Panc1 (cell line): ENCODE data around the gene SRF. TPM values are rescaled to one million over a fixed set of nuclear protein-coding genes. Genes with fewer than 3 reads are reported as not detected.

Experiments
- ATAC-seq: fragments of 200-7000 bp; cut with Tn5 transposase; 2 replicates; pipeline ENCODE4 v1.9.1; 2020; ENCODE audit warnings: mild to moderate bottlenecking, moderate library complexity
- BruUV-seq: library from RNA; stranded (reverse); fragments of 400-500 nt; replicated peaks from 2 replicates; lab custom pipeline; 2021; lab: Mats Ljungman, UMichigan
- CTCF ChIA-PET: fragments of 300-600 bp; sonication (Branson Sonifier 250); formaldehyde crosslinking; loops from one replicate; lab custom pipeline; 2022; ENCODE audit warnings: antibody characterized with exemption; lab: Charles Lee
- POLR2A ChIA-PET: fragments of 300-600 bp; sonication (Branson Sonifier 250); formaldehyde crosslinking; loops from one replicate; lab custom pipeline; 2022; ENCODE audit warnings: antibody characterized with exemption; lab: Charles Lee
- DNase-seq: peaks from one replicate; pipeline ENCODE4 v3.0.0-alpha.2; 2010; ENCODE audit warnings: low read depth, low spot score
- H3K27ac ChIP-seq: 2 replicates; pipeline ENCODE4 v1.5.1; 2011; ENCODE audit warnings: mild to moderate bottlenecking, low read length, inconsistent platforms
- H3K27me3 ChIP-seq: fragments of 200-500 bp; sonication (Bioruptor generic); 2 replicates; pipeline ENCODE4 v1.6.0; 2014; ENCODE audit warnings: low read length, inconsistent platforms; ENCODE audit not compliant: control insufficient read depth, insufficient read depth
- H3K36me3 ChIP-seq: fragments of 200-500 bp; sonication (Bioruptor generic); 2 replicates; pipeline ENCODE4 v1.5.1; 2014; ENCODE audit warnings: inconsistent platforms, mild to moderate bottlenecking, low read length, moderate library complexity; ENCODE audit not compliant: control insufficient read depth, insufficient read depth
- H3K4me1 ChIP-seq: 2 replicates; pipeline ENCODE4 v1.5.1; 2011; ENCODE audit warnings: inconsistent platforms, mild to moderate bottlenecking, low read length, moderate library complexity; ENCODE audit not compliant: control insufficient read depth, insufficient read depth
- H3K4me3 ChIP-seq, 2 experiments: 2 replicates each; pipeline ENCODE4 v1.5.1; 2011 to 2012; ENCODE audit warnings: low read depth in 2 of 2, low read length in 2 of 2, mild to moderate bottlenecking in 2 of 2, inconsistent platforms in 1 of 2, moderate library complexity in 1 of 2
- H3K9me3 ChIP-seq: fragments of 200-500 bp; sonication (Bioruptor generic); 2 replicates; pipeline ENCODE4 v1.5.1; 2014; ENCODE audit warnings: low read depth, mild to moderate bottlenecking, inconsistent platforms, low read length, moderate library complexity; ENCODE audit not compliant: control insufficient read depth, insufficient read depth
- CTCF ChIP-seq: fragments of 450-650 bp; IDR thresholded peaks from 2 replicates; pipeline ENCODE4 v1.5.1; 2017; ENCODE audit warnings: mild to moderate bottlenecking
- POLR2AphosphoS5 ChIP-seq: IDR thresholded peaks from 2 replicates; pipeline ENCODE4 v1.6.1; 2012; ENCODE audit warnings: mild to moderate bottlenecking, low read depth, low read length, moderate library complexity
- REST ChIP-seq, 2 experiments: IDR thresholded peaks; 2 replicates each; pipeline ENCODE4 v1.6.1; 2011 to 2012; ENCODE audit warnings: low read depth in 2 of 2, control low read depth in 1 of 2, low read length in 1 of 2, mild to moderate bottlenecking in 1 of 2, moderate library complexity in 1 of 2; ENCODE audit not compliant: insufficient read depth in 1 of 2
- SIN3A ChIP-seq: IDR thresholded peaks from 2 replicates; pipeline ENCODE4 v1.6.1; 2012; ENCODE audit warnings: low read depth, mild to moderate bottlenecking, low read length, moderate library complexity, borderline replicate concordance; ENCODE audit not compliant: insufficient read depth
- TCF7L2 ChIP-seq: IDR thresholded peaks from 2 replicates; pipeline ENCODE4 v1.6.1; 2011; ENCODE audit warnings: mild to moderate bottlenecking, low read depth, low read length, inconsistent platforms
- in situ Hi-C: cut with HindIII; loops from 2 replicates; pipeline ENCODE4 v1.10.0; 2016; ENCODE audit warnings: low sequenced_read_pairs, low pct_unique_long_range_greater_than_20kb
- intact Hi-C: fragments of 100-400 bp; cut with micrococcal nuclease; formaldehyde crosslinking; loops from one replicate; pipeline ENCODE4 v1.10.0; 2022; ENCODE audit not compliant: unreplicated experiment
- total RNA-seq: library from RNA; stranded (reverse); gene quantifications from one replicate; pipeline ENCODE4 v1.2.1, GENCODE V29; 2021; ENCODE audit not compliant: unreplicated experiment

The SRF gene
- total RNA-seq, 1 experiment from 2014 or later, result 48.9 TPM

GRCh38 chr6:43219814-43220213, 48.7 kb downstream of the SRF start:
- H3K27ac ChIP-seq, result no peak overlapping the region
- in situ Hi-C loops (no loop called here), intact Hi-C loops (no loop called here)
- no peaks in the 10 kb centered on the region for H3K9me3 ChIP-seq
- H3K4me1 ChIP-seq, result peaks cover 5% of the 10 kb centered on the region; the same call in 1 of the 2 replicates
- H3K36me3 ChIP-seq, result no peaks in the 10 kb centered on the region; the same call in 1 of the 2 replicates
- DNase-seq, result no peak
- POLR2A ChIA-PET, result no interaction called here
- CTCF ChIA-PET, result interaction anchor here (0.6 to 1.0 kb wide), 2 partner anchors 9 to 225 kb away, joined by 3 read pairs; partner anchors contain the start of gene DNPH1
- H3K27me3 ChIP-seq, result no peaks in the 10 kb centered on the region
- no TSS peak for BruUV-seq
- no peak for ATAC-seq
- no peak overlapping the region for H3K4me3 ChIP-seq
- no peak for TF ChIP-seq CTCF

GRCh38 chr6:43220439-43220951, 49.4 kb downstream of the SRF start:
- no peaks in the 10 kb centered on the region; the same call in 1 of the 2 replicates for H3K36me3 ChIP-seq
- H3K4me3 ChIP-seq, result no peak overlapping the region
- in situ Hi-C loops (no loop called here), intact Hi-C loops (no loop called here)
- peaks cover 5% of the 10 kb centered on the region; the same call in 1 of the 2 replicates for H3K4me1 ChIP-seq
- ChIA-PET CTCF (interaction anchor here (0.6 to 1.0 kb wide), 2 partner anchors 9 to 224 kb away, joined by 3 read pairs; partner anchors contain the start of gene DNPH1), POLR2A (interaction anchor here (0.5 to 1.0 kb wide), 2 partner anchors 32 to 46 kb away, joined by 3 to 5 read pairs; no protein-coding TSS in a partner anchor)
- BruUV-seq, result no TSS peak
- DNase-seq (no peak), ATAC-seq (no peak)
- H3K9me3 ChIP-seq, result no peaks in the 10 kb centered on the region
- no peaks in the 10 kb centered on the region for H3K27me3 ChIP-seq
- H3K27ac ChIP-seq, result no peak overlapping the region
- no peak for TF ChIP-seq REST (IDR thresholded peaks at IDR 0.05; ENCODE audit: insufficient read depth in 1 of 2, low read depth in 2 of 2, low read length in 1 of 2)
- no peak for TF ChIP-seq TCF7L2
- TF ChIP-seq CTCF, result no peak
- TF ChIP-seq POLR2AphosphoS5, result no peak
- TF ChIP-seq SIN3A, result no peak
